H1 (cell line): Measurements from ENCODE around the gene PTCH1. TPM values are rescaled to one million over a fixed set of nuclear protein-coding genes. Genes with fewer than 3 reads are reported as not detected.

Experiments
- CTCF ChIA-PET: fragments of 300-600 bp; sonication (Branson Sonifier 250); formaldehyde crosslinking; loops from one replicate; lab custom pipeline; 2021; ENCODE audit not compliant: partially characterized antibody; lab: Charles Lee
- POLR2A ChIA-PET: fragments of 300-600 bp; sonication (Branson Sonifier 250); formaldehyde crosslinking; loops from one replicate; lab custom pipeline; 2021; ENCODE audit warnings: inconsistent platforms; ENCODE audit not compliant: partially characterized antibody; lab: Charles Lee
- DNase-seq, 2 experiments: peaks; one replicate each; pipeline versions ENCODE4 v3.0.0 to v3.0.0-alpha.2; 2010 to 2022; ENCODE audit warnings: low spot score in 2 of 2, low read depth in 1 of 2, mixed read lengths in 1 of 2
- FAIRE-seq: peaks from 2 replicates; lab custom pipeline; 2011; peaks lifted over from hg19 to GRCh38; lab: Jason Lieb, UNC
- H2AFZ ChIP-seq: 2 replicates; pipeline ENCODE4 v1.8.1; 2012; ENCODE audit warnings: low read length, inconsistent platforms
- H2AK5ac ChIP-seq: 2 replicates; pipeline ENCODE4 v1.6.1; 2013; ENCODE audit warnings: low read depth, low read length
- H2BK120ac ChIP-seq: replicated peaks from 2 replicates; pipeline ENCODE3; 2013; ENCODE audit warnings: low read depth, low read length, inconsistent platforms
- H2BK12ac ChIP-seq: 2 replicates; pipeline ENCODE4 v1.6.1; 2013; ENCODE audit warnings: low read depth, low read length
- H2BK15ac ChIP-seq: 2 replicates; pipeline ENCODE4 v1.6.1; 2013; ENCODE audit warnings: low read length
- H2BK20ac ChIP-seq: 2 replicates; pipeline ENCODE4 v1.6.1; 2013; ENCODE audit warnings: low read length
- H2BK5ac ChIP-seq: 2 replicates; pipeline ENCODE4 v1.6.1; 2013; ENCODE audit warnings: low read depth, low read length
- H3K14ac ChIP-seq: 2 replicates; pipeline ENCODE4 v1.6.1; 2013; ENCODE audit warnings: inconsistent platforms; ENCODE audit not compliant: insufficient read length
- H3K18ac ChIP-seq: 2 replicates; pipeline ENCODE4 v1.6.1; 2013; ENCODE audit warnings: low read length; ENCODE audit errors: extremely low read depth
- H3K23ac ChIP-seq: 2 replicates; pipeline ENCODE4 v1.6.1; 2013; ENCODE audit warnings: inconsistent platforms; ENCODE audit not compliant: insufficient read length
- H3K23me2 ChIP-seq: 2 replicates; pipeline ENCODE4 v1.6.1; 2013; ENCODE audit warnings: low read depth, low read length
- H3K27ac ChIP-seq: 2 replicates; pipeline ENCODE4 v1.6.1; 2011; ENCODE audit warnings: low read depth, low read length, inconsistent platforms
- H3K27me3 ChIP-seq, 4 experiments: replicated peaks in 1 of 4; 1 replicate in 1 of 4; 2 replicates in 3 of 4; pipeline versions ENCODE4 v1.6.1 to v1.8.1; 2011 to 2013; ENCODE audit warnings: low read length in 3 of 4, mild to moderate bottlenecking in 3 of 4, inconsistent platforms in 2 of 4, mixed read lengths in 2 of 4, moderate library complexity in 1 of 4; ENCODE audit not compliant: control insufficient read depth in 3 of 4, insufficient read depth in 3 of 4; ENCODE audit errors: extremely low read depth in 1 of 4
- H3K36me3 ChIP-seq, 4 experiments: 2 replicates each; pipeline versions ENCODE4 v1.6.1 to v1.8.1; 2011 to 2013; ENCODE audit warnings: mild to moderate bottlenecking in 4 of 4, low read length in 3 of 4, moderate library complexity in 2 of 4, control low read depth in 1 of 4, inconsistent platforms in 1 of 4; ENCODE audit not compliant: insufficient read depth in 4 of 4, control insufficient read depth in 2 of 4
- H3K4ac ChIP-seq: replicated peaks from 2 replicates; pipeline ENCODE3; 2013; ENCODE audit warnings: low read length, low read depth, mixed read lengths, inconsistent platforms; ENCODE audit not compliant: insufficient read length
- H3K4me1 ChIP-seq, 4 experiments: replicated peaks in 1 of 4; 1 replicate in 1 of 4; 2 replicates in 3 of 4; pipeline versions ENCODE4 v1.6.1 to v1.8.1; 2011 to 2013; ENCODE audit warnings: low read length in 3 of 4, inconsistent platforms in 2 of 4, mixed read lengths in 1 of 4; ENCODE audit not compliant: insufficient read depth in 4 of 4, control insufficient read depth in 3 of 4
- H3K4me2 ChIP-seq, 2 experiments: 2 replicates each; pipeline versions ENCODE4 v1.6.1 to v1.8.1; 2011 to 2013; ENCODE audit warnings: low read depth in 2 of 2, low read length in 2 of 2, control low read depth in 1 of 2, inconsistent platforms in 1 of 2, mild to moderate bottlenecking in 1 of 2; ENCODE audit not compliant: insufficient read depth in 1 of 2
- H3K4me3 ChIP-seq, 4 experiments: fragments of 200-600, 300-600 bp in 1 of 4; sonication (generic), shearing (Covaris generic), sonication (Bioruptor Twin) in 1 of 4; 2 replicates each; pipeline versions ENCODE4 v1.5.1 to v1.8.1; 2011 to 2016; ENCODE audit warnings: low read length in 4 of 4, low read depth in 3 of 4, control low read depth in 2 of 4, inconsistent platforms in 2 of 4, mild to moderate bottlenecking in 2 of 4, mixed read lengths in 1 of 4, moderate library complexity in 1 of 4; ENCODE audit not compliant: insufficient read depth in 2 of 4; ENCODE audit errors: extremely low read depth in 1 of 4
- H3K56ac ChIP-seq: replicated peaks from 2 replicates; pipeline ENCODE3; 2013; ENCODE audit warnings: low read depth, mild to moderate bottlenecking, mixed read lengths, low read length, inconsistent platforms; ENCODE audit not compliant: insufficient read length
- H3K79me1 ChIP-seq: 2 replicates; pipeline ENCODE4 v1.6.1; 2013; ENCODE audit warnings: low read depth, low read length, control low read depth
- H3K79me2 ChIP-seq, 2 experiments: 2 replicates each; pipeline versions ENCODE4 v1.6.1 to v1.8.1; 2012 to 2013; ENCODE audit warnings: low read length in 2 of 2, mild to moderate bottlenecking in 2 of 2, inconsistent platforms in 1 of 2; ENCODE audit not compliant: insufficient read depth in 2 of 2, control insufficient read depth in 1 of 2
- H3K9ac ChIP-seq, 4 experiments: replicated peaks in 1 of 4; 1 replicate in 1 of 4; 2 replicates in 3 of 4; pipeline versions ENCODE4 v1.6.1 to v1.8.1; 2011 to 2013; ENCODE audit warnings: low read depth in 3 of 4, low read length in 3 of 4, control low read depth in 2 of 4, mild to moderate bottlenecking in 2 of 4, moderate library complexity in 2 of 4, inconsistent platforms in 1 of 4; ENCODE audit errors: extremely low read depth in 1 of 4
- H3K9me3 ChIP-seq, 2 experiments: 2 replicates each; pipeline versions ENCODE4 v1.6.1 to v1.8.1; 2012 to 2013; ENCODE audit warnings: mild to moderate bottlenecking in 2 of 2, moderate library complexity in 2 of 2, control low read depth in 1 of 2, inconsistent platforms in 1 of 2, low read depth in 1 of 2, low read length in 1 of 2, mixed read lengths in 1 of 2; ENCODE audit not compliant: insufficient read depth in 2 of 2
- H4K20me1 ChIP-seq, 2 experiments: replicated peaks in 1 of 2; 2 replicates each; pipeline versions ENCODE3 to v1.8.1; 2011 to 2013; ENCODE audit warnings: inconsistent platforms in 2 of 2, low read length in 2 of 2, mild to moderate bottlenecking in 1 of 2; ENCODE audit not compliant: insufficient read depth in 2 of 2, control insufficient read depth in 1 of 2
- H4K5ac ChIP-seq: 2 replicates; pipeline ENCODE4 v1.6.1; 2013; ENCODE audit warnings: low read length, low read depth, mixed read lengths, inconsistent platforms; ENCODE audit not compliant: insufficient read length
- H4K8ac ChIP-seq: 2 replicates; pipeline ENCODE4 v1.8.0; 2013; ENCODE audit warnings: mild to moderate bottlenecking, moderate library complexity, low read length, inconsistent platforms; ENCODE audit not compliant: insufficient read depth; ENCODE audit errors: extremely low read depth
- H4K91ac ChIP-seq: replicated peaks from 2 replicates; pipeline ENCODE3; 2013; ENCODE audit warnings: low read length, mixed read lengths, inconsistent platforms; ENCODE audit not compliant: insufficient read length
- ATF3 ChIP-seq: IDR thresholded peaks from 2 replicates; pipeline ENCODE4 v1.6.1; 2011; ENCODE audit warnings: low read depth, mild to moderate bottlenecking, low read length; ENCODE audit not compliant: insufficient read depth
- CHD1 ChIP-seq: IDR thresholded peaks from 2 replicates; pipeline ENCODE4 v1.6.1; 2012; ENCODE audit warnings: low read depth, low read length, improper control_type of control experiment
- FOSL1 ChIP-seq: IDR thresholded peaks from 2 replicates; pipeline ENCODE4 v1.6.1; 2011; ENCODE audit warnings: mild to moderate bottlenecking, low read depth, low read length, moderate library complexity; ENCODE audit not compliant: insufficient read depth
- RXRA ChIP-seq: IDR thresholded peaks from 2 replicates; pipeline ENCODE4 v1.6.1; 2011; ENCODE audit warnings: low read depth, mild to moderate bottlenecking, low read length, moderate library complexity; ENCODE audit not compliant: insufficient read depth
- SRF ChIP-seq: IDR thresholded peaks from 2 replicates; pipeline ENCODE4 v1.6.1; 2011; ENCODE audit warnings: mild to moderate bottlenecking, low read depth, low read length, moderate library complexity
- TEAD4 ChIP-seq: IDR thresholded peaks from 2 replicates; pipeline ENCODE4 v1.6.1; 2012; ENCODE audit warnings: low read depth, low read length, inconsistent platforms, mixed read lengths
- YY1 ChIP-seq: IDR thresholded peaks from 2 replicates; pipeline ENCODE4 v1.6.1; 2011; ENCODE audit warnings: low read depth, mild to moderate bottlenecking, low read length
- WGBS, 2 experiments: shearing (Covaris generic) in 1 of 2; methylation state at CpG; one replicate each; pipeline versions ENCODE4 v1.1.6 to v1.1.7; 2013 to 2015; ENCODE audit warnings: low lambda C conversion rate in 2 of 2, mixed read lengths in 2 of 2, inconsistent platforms in 1 of 2, low coverage in 1 of 2, missing lambda C conversion rate in 1 of 2; ENCODE audit not compliant: insufficient replicate concordance in 2 of 2, insufficient coverage in 1 of 2, insufficient read length in 1 of 2; ENCODE audit errors: extremely low coverage in 1 of 2, missing lambda C conversion rate in 1 of 2; 5-methylcytosine and 5-hydroxymethylcytosine counted together
- polyA plus RNA-seq, 7 experiments: library from polyadenylated mRNA; depleted of rRNA in 3 of 7; stranded (reverse) in 5 of 7; unstranded in 2 of 7; fragments of >200 nt in 5 of 7; fragments of 200-250 nt in 2 of 7; gene quantifications; 1 replicate in 5 of 7; 2 replicates in 1 of 7; 4 replicates in 1 of 7; pipeline versions ENCODE4 v1.2.1 to v1.2.3, GENCODE V29; 2011 to 2013; ENCODE audit warnings: missing spikeins in 2 of 7, mixed read lengths in 2 of 7
- total RNA-seq: library from RNA; stranded (reverse); fragmentation: NEBNext Ultra II Directional; extraction: Animal tissue kit (Norgen Biotek cat#: 25700); gene quantifications from 2 replicates; pipeline ENCODE4 v1.2.1, GENCODE V29; 2021

Gene PTCH1
- total and polyA plus RNA-seq, 2 of the 8 experiments (the other 6 are each of a cell fraction or from before 2014, with no cell fraction given): 6.4 to 34.1 TPM

- no peak overlapping the region for H3K23ac ChIP-seq
- no peak overlapping the region; the same call in 1 of the 2 replicates for H3K18ac ChIP-seq
- H2BK15ac ChIP-seq: no peak overlapping the region
- no peak overlapping the region for H2BK20ac ChIP-seq
- peaks cover 0 to 3% (median under 1%) of the 10 kb centered on the region in 4 experiments; a peak in 2 of 7 replicates for H3K4me1 ChIP-seq
- H2BK120ac ChIP-seq: no peak overlapping the region
- H4K8ac ChIP-seq: no peak overlapping the region
- H2AFZ ChIP-seq: no peak overlapping the region
- no peak overlapping the region for H3K4me3 ChIP-seq
- TF ChIP-seq FOSL1 (no peak), TEAD4 (no peak), RXRA (no peak), SRF (no peak), YY1 (no peak), ATF3 (no peak), CHD1 (no peak)
- TF ChIP-seq, all 59 proteins: peak for 0
- POLR2A ChIA-PET: no interaction called here
- no peak overlapping the region for H2AK5ac ChIP-seq
- H4K91ac ChIP-seq: no peak overlapping the region
- H4K5ac ChIP-seq: no peak overlapping the region
- H3K14ac ChIP-seq: no peak overlapping the region
- H3K79me1 ChIP-seq: no peaks in the 10 kb centered on the region
- H3K56ac ChIP-seq: no peak overlapping the region
- WGBS, 2 experiments: 83% methylated on average over 3 of the region's 3 CpGs; no CpG with 5 or more reads in 1 of the 2 experiments
- H3K9me3 ChIP-seq: no peaks in the 10 kb centered on the region
- H3K36me3 ChIP-seq: peaks cover 0 to 14% (median 5%) of the 10 kb centered on the region in 4 experiments; a peak in 5 of 8 replicates
- no peak overlapping the region for H3K4ac ChIP-seq
- DNase-seq: no peak
- no peak for FAIRE-seq
- peak overlapping the region; percentile 49; the same call in 1 of the 2 replicates for H2BK5ac ChIP-seq
- CTCF ChIA-PET: no interaction called here
- no peaks in the 10 kb centered on the region for H3K27me3 ChIP-seq
- H3K23me2 ChIP-seq: no peaks in the 10 kb centered on the region; the same call in 1 of the 2 replicates
- no peak overlapping the region for H3K27ac ChIP-seq
- H4K20me1 ChIP-seq: no peaks in the 10 kb centered on the region
- H3K79me2 ChIP-seq: no peaks in the 10 kb centered on the region
- H2BK12ac ChIP-seq: peak overlapping the region; percentile 88; the same call in 1 of the 2 replicates
- no peak overlapping the region for H3K9ac ChIP-seq
- H3K4me2 ChIP-seq: no peak overlapping the region
Measured at GRCh38 chr9:95440447-95440846, 76.3 kb downstream of the PTCH1 start.
